Stimulated activated CD4-positive, alpha-beta T cell treated with anti-CD3 and anti-CD28 coated beads, Interleukin-1b, Interleukin-23, amount 100 ng/mL, for 24 hours (primary cell): Measurements from ENCODE around the gene PPP1R26.
"Not testable (repeated sequence)": the region's sequence is repeated elsewhere in the genome, so short reads cannot be mapped to it uniquely, and the experiment has no call there.

ENCODE experiments used
- DNase-seq, 4 experiments: peaks; one replicate each; pipeline ENCODE4 v3.0.0-alpha.2; 2020; ENCODE audit warnings: low read depth in 4 of 4, low spot score in 1 of 4

PPP1R26 gene

DNA sequence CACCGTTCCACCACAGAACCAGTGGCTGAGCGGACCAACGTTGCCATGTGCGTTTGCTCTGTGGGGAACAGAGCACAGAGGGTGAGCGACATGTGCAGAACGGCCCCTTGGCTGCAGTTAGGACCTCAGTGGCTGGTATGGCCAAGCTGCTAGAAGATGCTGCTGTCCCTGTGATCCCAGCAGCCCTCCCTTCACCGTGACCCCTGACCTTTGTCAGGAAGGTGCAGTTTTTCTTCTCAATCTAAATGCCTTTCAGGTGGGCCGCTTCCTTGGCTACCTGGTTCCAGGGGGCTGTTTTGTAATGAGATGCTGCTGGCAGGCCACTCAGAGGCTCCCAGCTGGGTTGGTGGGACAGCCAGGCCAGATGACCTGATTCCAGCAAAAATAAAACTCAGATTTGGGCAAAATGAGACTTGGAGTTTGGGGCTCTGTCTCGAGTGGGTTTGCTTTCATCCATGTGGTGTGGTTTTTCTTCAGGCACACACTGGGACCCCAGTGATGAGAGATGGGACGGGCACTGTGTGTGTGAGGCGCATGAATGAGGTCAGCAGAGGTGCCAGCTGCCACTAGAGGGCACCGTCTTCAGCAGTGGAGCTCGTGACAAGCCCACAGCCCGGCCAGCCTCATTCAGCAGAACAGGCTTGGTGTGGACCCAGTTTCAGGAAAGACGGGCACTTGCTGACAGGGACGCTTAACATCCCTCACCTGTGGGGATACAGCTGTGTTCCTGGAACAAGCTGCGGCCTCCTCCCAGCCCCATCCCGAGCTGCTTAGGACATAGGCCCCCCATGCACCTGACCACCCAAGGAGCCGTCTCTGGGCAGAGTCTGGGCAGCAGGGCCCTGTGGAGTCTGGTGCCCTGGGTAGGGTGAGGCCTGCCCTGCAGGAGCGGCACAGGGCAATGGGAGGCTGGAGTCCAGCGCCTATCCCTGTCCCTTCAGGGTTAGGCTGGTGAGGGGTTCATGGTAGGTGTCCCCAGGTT lies 25.0 kb downstream of the PPP1R26 start:
- peak; percentile 25 to 44 (median 34) for DNase-seq

DNA sequence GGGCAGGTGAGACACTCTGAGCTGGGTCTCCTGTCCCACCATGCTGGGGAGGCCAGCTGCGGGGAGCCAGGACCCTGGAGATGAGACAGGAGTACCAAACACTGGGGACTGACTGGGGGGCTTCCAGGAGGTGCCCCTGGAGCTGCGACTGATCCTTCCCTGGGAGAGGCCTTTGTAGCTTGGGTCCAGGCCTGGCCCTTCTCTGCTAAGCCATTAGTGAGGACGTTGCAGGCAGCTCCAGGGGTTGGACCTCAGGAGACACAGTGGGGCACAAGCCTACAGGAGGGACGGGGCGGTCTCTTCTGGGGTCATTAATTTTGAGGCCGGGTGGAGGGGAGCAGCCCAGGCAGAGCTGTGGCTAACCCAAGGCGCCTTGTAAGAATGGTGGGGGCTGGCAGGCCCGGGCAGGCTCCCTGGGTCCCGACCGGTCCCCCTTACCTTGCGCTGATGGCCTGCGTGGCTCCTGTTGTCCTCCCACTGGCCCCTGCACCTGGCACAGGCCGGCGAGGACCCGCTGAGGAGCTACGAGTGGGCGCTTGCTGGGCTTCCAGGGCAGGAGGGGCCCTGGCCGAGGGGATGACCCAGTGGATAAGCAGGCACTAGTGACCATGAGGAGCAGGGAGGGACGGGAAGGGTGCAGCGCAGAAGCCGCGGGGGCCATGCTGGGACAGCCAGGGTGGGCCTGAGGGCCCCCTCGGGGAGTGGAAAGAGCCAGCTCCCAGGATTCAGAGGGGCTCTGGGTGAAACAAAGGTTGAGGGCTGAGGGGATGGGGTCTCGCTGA lies 26.0 kb downstream of the PPP1R26 start:
- no peak for DNase-seq

DNA sequence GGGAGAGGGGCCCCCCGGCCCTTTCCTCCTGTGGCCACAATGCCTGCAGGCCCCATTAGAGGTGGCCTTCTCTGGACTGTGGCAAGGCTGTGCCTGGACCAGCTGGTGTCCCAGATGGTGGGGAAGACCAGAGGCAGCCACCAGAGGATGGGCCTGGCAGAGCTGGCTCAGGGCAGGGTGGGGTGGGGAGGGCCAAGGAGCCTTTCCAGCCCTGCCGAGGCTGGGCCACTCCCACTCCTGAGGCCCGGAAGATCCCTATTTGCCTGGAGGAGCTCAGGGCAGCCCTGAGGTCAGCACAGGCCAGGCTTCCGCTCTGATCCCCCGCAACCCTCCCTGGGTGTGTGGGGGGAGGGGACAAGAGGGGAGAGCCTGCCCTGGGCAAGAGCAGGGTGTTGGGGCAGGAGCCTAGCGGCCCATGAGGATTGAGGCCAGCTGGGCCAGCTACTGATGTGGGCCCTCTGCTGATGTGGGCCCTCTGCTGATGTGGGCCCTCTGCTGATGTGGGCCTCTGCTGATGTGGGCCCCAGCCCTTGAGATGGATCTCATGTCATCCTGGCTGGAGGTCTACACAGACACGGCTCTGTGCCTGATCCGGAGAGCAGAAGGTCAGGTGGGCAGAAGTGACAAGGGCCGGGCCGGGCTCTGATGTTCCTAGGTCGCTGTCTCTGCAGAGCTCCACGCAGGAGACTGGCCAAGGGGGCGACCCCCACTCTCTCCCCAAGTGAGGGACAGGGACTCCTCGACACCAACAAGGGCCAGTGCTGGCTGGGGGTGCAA lies 26.9 kb downstream of the PPP1R26 start:
- no peak for DNase-seq

DNA sequence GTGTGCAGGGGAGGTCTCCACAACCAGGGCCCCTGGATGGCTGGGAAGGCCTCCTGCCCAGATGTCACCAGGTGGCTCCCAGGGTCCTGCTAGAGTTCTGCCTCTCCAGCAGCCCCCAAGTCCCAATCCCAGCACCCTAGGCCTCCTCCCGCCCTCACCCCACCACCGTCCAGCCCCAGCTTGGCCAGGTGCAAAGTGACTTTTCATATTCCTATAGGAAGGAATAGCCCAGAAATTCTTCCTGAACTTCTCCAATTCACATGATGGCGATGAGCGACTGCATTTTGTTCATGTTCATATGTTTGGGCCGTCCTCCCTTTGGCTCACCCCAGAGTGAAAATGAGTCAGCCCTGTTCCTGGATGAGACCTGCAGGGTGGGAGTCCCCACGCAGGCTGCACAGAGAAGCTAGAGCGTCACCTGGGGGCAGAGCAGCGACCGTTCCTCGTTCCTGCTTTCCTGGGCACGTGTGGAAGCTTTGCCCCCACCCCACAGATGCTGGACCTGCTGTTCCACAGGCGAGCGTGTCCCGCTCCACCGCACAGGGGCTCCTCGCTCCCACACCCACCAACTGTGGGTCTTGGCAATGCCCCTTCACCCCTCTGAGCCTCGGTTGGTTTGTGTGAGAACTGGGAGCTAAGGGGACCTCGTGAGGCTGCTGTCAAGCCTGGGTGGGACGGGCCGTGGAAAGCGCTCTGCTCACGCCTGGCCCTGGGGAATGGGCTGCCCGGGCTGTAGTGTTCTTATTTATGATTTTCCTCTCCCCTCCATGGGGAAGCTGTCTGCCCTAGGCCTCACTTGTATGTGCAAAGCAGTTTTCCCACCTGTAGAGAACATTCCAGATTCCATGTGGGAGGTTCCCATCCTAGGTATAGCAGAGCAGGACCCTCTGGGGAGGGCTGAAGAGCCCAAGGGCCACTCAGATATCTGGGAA lies 27.8 kb downstream of the PPP1R26 start:
- no peak for DNase-seq

DNA sequence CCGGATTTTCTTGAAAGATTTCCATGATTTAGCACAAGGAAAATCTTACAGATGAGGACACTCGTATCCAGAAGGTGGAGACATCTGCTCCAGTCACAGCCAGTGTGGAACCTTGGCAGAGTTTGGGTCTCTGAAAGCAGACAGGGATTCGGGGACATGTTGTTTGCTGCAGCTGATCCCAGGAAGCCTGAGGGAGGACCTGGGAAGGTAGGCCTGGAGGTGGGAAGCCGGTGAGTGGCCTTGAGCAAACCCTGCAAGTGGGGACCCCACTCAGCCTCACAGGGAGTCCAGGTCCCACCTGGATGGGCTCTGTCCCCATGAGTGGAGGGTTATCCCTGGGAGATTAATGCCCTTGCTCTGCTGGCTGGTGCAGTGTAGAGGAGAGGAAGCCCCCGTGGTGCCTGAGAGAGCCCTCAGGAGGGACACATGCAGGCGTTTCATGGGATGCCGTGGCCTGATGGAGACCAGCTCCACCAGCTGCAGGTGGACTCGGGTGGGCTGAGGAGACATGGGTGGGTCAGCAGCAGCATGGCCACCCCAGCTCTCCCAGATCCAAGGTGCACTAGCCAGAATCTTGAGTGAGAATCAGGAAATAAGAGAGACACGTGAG lies 28.7 kb downstream of the PPP1R26 start:
- DNase-seq = no peak

DNA sequence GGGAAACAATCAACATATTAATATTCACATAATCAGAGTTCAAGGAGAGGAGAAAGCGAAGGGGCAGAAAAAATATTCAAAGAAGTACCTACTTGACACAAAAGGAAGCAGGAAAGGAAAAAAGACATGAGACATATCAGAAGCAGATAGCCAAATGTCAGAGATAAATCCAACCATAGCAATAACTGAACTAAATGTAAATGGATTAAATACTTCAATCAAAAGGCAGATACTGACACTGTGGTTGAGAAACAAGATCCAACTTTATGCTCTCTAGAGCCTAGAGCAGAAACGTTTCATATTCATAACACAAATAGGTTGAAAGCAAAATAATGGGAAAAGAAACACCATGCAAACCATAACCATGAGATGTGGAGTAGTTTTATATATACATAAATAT lies 29.9 kb downstream of the PPP1R26 start:
- no peak for DNase-seq

DNA sequence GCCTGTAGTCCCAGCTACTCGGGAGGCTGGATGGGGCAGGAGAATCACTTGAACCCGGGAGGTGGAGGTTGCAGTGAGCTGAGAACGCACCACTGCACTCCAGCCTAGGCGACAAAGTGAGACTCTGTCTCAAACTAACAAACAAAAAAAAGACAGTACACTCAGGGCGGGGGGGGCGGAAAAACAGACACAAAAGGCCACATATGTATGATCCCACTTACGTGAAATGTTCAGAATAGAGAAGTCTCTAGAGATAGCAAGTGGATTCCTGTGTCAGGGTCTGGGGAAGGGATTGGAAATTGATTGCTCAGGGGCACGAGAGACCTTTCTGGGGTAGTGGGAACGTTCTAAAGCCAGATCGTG lies 32.6 kb downstream of the PPP1R26 start:
- DNase-seq = no peak

DNA sequence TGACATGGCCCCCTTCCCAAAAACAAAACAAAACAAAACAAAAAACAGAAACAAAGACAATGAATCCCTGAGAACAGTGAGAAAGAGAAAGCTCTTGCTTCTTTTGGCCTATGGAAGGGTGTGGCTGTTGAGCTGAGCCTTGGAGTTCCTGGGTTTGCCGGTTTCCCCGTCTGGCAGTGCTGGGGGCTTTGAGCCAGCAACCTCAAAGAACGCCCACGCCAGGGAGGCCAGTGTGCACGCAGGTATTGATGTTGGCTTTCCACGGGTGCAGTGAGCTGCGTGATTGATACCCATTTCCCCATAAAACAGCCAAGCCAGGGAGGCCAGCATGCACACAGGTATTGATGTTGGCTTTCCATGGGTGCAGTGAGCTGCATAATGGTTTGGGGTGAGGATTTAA lies 33.3 kb downstream of the PPP1R26 start:
- no peak for DNase-seq

DNA sequence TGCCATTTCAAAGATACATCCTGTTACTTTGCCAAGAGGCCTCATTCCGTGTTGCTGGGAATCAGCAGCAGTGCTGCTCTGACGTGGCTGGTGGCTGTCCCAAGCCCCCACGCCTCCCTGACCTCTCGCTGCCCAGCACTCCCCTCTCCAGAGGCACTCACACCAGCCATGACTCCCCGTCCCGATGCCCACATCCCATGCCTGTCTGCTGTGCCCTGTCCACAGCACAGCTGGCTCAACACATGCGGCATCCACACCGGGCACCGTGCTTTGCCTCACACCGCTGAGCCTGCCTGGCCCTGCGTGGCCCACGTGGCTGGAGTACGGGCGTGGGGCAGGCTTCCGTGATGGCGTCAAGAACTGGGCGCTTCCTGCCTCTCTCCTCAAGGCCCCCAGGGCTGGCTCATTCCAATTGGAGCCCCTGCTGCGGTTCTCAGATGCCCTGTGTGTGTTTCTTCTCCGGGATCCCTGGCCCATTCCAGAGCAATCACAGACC lies 33.8 kb downstream of the PPP1R26 start:
- no peak for DNase-seq

DNA sequence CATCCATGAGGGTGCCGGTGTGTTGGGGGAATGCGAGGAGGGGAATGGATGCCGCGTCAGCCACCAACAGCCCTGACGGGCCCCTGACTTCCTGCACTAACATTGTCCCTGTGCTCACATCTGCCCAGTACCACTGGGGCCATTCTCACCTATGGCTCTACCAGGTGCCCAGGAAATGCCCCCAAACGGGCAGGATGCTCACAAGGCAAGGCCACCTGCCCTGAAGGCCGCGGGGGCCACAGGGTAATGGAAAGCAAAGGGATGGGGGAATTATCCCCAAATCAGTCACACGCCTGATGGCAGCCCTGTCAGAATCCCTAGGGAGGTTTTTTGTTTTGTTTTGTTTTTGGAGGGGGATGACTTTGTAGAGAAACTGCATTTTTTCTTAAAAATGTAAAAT lies 34.3 kb downstream of the PPP1R26 start:
- DNase-seq = not testable (repeated sequence)

DNA sequence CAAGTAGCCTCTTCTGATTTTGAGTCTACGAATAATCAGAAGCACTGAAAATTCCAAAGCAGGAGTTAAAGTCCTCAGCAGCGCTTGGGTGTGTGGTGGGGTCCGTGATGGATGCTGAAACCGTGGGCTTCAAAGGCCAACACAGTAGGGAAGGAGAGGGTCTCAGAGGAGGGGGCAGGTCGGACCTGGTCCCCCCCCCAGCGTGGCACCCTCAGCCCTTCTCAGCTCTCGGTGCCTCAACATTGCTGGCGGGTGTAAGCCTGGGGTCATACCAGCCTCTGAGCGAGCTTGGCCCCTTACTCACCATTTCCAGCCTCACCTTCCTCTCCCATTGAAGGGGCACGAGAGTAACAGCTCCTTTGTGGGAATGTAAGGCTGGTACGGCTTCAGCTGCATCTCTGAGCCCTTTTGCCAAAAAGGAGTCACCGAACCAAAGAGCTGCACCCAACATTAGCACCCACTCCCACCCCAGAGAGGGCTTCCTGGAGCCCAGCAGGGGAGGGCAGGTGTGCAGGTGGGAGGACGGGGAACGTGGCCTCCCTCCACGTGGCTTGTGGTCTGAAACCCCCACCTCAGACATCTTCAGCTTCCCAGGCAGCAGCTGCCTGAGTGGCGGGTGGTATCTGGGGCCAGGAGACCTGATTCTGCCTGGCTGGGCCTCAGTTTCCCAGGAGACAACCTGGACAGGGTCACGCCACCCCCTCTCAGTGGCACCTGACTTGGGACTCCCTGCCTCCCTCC lies 34.9 kb downstream of the PPP1R26 start:
- DNase-seq = no peak

DNA sequence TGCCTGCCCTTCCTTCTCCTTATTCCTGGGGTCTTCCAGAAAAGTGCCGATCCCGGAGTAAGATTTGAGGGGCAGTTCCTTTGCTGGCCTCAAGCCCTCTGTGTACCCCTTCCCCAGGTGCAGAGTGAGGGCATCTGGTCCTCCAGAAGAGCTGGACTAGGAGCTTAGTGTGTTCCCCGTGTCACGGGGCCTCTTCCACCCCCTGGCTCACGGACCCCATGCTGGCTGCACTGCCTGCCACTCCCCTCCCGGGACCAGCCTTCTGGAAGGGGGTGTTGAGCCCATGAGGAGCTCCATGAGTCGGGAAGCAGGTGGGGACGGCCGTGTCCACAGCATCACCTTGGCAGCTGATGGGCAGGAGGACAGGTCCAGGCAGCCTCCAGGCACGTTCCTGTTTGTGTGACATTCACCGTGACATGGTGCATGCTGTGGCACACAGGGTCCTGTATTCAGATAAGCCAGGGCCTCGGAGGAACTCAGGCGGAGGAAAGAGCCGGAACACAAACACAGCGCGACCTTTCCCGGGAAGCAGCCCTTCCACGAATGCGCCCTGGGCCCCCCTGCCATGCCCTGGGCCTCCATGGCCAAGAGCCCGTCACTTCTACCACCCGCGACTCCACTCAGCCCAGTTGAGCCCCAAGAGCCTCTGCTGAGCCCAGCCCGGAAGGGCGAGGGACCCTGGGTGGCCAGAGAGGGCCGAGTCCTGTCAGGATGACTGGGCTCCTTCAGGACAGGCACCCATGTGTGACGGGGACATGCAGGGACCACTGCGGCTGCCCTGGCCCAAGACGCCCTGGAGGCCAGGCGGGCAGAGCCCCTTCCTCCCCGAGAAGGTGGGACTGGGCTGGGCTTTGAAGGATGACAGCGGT lies 35.7 kb downstream of the PPP1R26 start:
- DNase-seq = no peak

DNA sequence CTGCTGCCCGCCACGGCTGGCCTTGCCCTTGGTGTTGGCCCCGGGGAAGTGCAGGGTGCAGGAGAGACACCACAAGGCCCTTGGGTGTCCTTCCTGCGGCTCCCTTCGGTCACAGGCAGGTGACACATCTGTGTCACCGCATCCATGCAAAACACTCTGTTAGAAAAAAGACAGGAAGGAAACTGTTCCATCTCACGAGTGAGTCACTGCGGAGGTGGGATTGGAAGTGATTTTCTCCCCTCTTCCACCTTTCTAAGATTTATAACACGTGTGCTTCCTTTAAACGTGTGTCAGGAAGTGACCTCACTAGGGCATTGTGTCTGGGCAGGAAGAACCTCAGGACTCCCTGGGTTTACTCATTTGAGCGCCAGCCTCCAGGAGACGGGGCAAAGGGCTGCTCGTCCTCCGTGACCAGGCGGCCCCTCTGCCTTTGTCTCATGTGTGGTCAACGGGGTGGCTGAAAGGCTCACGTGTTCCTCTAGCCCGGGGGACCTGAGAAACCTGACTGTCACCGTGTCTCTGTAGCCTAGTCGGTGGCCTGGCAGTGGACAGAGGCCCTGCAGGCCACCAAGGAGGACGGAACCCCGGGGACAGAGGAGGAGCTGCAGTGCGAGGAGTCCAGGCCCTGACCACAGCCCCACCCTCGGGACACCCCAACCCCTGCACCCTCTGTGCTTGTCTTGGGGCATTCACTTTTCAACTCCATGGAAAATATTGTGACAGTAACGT lies 36.7 kb downstream of the PPP1R26 start:
- DNase-seq = no peak

DNA sequence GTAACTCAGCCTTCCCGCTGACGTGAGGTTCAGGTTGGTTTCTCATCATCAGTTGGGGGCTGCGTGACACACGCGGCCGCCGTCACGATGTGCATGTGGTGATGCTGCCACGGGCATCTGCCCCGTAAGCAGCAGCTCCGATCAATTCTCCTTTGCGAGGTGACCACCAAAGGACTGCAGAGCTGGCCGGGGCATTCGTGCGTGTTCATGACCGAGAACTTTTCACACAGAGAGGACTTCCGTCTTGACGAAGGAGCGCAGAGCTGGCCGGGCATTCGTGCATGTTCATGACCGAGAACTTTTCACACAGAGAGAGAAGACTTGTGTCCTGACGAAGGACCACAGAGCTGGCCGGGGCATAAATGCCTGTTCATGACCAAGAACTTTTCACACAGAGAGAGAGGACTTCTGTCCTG lies 37.8 kb downstream of the PPP1R26 start:
- no peak for DNase-seq

DNA sequence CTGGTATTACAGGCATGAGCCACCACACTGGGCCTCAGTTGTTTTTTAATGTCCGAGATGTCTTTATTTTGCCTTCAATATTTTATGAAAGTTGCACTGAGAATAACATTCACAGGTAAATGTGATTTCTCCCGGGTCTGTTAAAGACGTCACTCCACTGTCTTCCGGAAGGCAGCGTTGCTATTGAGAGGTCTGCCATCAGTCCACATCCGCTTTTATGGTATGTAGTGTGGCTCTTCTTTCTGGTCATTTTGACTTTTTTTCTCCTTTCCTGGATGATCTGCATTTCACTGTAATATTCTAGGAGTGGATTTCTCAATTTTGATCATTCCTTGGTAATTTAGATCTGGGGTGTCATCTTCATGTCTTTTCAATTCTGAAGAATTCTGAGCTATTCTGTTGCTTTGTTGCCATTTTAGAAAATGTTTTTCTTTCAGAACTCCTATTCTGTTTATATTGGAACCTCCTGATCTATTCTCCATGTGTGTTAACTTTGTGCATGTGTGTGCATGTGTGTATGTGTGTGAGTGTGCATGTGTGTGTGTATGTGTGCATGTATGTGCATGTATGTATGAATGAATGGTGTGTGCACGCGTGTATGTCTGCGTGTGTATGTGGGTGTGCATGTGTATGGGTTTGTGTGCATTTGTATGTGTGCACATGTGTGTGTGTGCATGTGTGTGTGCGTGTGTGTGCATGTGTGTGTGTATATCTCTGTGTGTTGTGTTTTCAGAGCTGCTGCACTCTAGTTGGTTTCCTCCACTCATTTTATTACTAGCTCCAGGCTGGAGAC lies 39.8 kb downstream of the PPP1R26 start:
- DNase-seq = no peak

DNA sequence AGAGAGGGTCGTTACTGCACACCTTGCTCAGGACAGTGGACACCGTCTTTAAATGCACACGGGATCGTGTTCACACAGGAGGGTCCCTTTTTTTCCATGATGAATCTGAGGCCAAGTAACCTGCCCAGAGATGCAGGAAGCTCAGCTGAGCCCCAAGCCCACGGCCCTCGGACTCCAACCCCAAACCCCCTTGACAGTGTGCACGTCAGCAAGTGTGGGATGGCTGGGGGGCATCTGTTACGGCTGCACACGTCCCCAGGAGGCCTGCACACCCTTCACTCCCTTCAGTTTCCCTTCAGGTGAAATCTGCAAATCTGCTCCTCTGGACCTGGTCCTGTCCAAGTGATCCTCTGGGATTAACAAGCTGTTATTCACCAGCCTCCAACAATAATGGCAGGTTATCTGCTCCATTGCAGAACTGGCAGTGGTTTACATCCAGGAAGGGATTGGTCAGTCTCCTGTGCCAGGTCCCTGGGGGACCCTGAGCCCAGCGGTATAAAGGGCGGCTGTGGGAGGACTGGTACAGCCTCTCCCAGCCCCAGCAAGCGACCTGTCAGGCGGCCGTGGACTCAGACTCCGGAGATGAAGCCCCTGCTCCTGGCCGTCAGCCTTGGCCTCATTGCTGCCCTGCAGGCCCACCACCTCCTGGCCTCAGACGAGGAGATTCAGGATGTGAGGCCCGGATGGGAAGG lies 41.5 kb downstream of the PPP1R26 start, which contains the start of gene LCN1:
Gene LCN1 (plus strand): TSS at position 525 of the 692 bp plus-strand sequence. CDS start 58 bp downstream, at position 583.
- no peak for DNase-seq
